Mucosa of descending colon (tissue), 3 donors: ENCODE data around the gene CSNK1A1. TPM values are rescaled to one million over a fixed set of nuclear protein-coding genes. Genes with fewer than 3 reads are reported as not detected.

Experiments
- ATAC-seq: fragments of 200-7000 bp; cut with Tn5 transposase; one replicate; pipeline ENCODE4 v1.9.1; 2020; ENCODE audit warnings: mild to moderate bottlenecking, moderate library complexity
- DNase-seq, 3 donors: peaks; one replicate each; pipeline ENCODE4 v3.0.0-alpha.2; 2020
- H3K36me3 ChIP-seq: fragments of 200-600 bp; one replicate; pipeline ENCODE4 v1.8.0; 2021; ENCODE audit warnings: low read depth, mild to moderate bottlenecking
- H3K4me1 ChIP-seq: fragments of 200-600 bp; one replicate; pipeline ENCODE4 v1.8.0; 2021; ENCODE audit warnings: low read depth, mild to moderate bottlenecking
- H3K4me3 ChIP-seq: fragments of 200-600 bp; one replicate; pipeline ENCODE4 v1.8.0; 2021; ENCODE audit warnings: mild to moderate bottlenecking
- H3K9me3 ChIP-seq: fragments of 200-600 bp; one replicate; pipeline ENCODE4 v1.8.0; 2021; ENCODE audit warnings: mild to moderate bottlenecking
- CTCF ChIP-seq: fragments of 200-600 bp; IDR thresholded peaks from one replicate; pipeline ENCODE4 v1.8.0; 2022; ENCODE audit warnings: antibody characterized with exemption, mild to moderate bottlenecking
- intact Hi-C, 2 donors: fragments of 100-400 bp; cut with DNase I in 1 of 2; cut with micrococcal nuclease in 1 of 2; formaldehyde crosslinking; loops; one replicate each; pipeline versions ENCODE4 v1.11.0 to v1.11.1; 2022; cut with DNase I, micrococcal nuclease
- total RNA-seq, 3 donors: library from RNA; stranded (reverse); fragmentation: NEBNext Ultra II Directional in 2 of 3; extraction: Animal tissue kit (Norgen Biotek cat#: 25700) in 2 of 3; gene quantifications; one replicate each; pipeline versions ENCODE4 v1.2.1 to v1.2.4, GENCODE V29; 2021 to 2023
- donor health status: DM: no; HTN: no; CAD: no; lungs with moderate emphysema.
- donor health status: DM: no; HTN: no; CAD: no.
- donor health status: DM: no; HTN: yes; CAD: no.

Gene CSNK1A1
- total RNA-seq, 3 donors from 2014 or later = 200 to 233 (median 224) TPM

- Histone ChIP-seq H3K4me3 (no peak overlapping the region), H3K4me1 (peaks cover 12% of the 10 kb centered on the region), H3K9me3 (no peaks in the 10 kb centered on the region), H3K36me3 (no peaks in the 10 kb centered on the region)
- no peak for TF ChIP-seq CTCF
- DNase-seq = no peak
- intact Hi-C loops = no loop called here
- no peak for ATAC-seq
Observed at GRCh38 chr5:149473441-149473840, 77.8 kb downstream of the CSNK1A1 start.

- no peak for DNase-seq
- H3K36me3 ChIP-seq = no peaks in the 10 kb centered on the region
- intact Hi-C loops = no loop called here
- H3K9me3 ChIP-seq = no peaks in the 10 kb centered on the region
- H3K4me3 ChIP-seq = no peak overlapping the region
- ATAC-seq = no peak
- peaks cover 12% of the 10 kb centered on the region for H3K4me1 ChIP-seq
- TF ChIP-seq CTCF = no peak
Observed at GRCh38 chr5:149472399-149472798, 78.8 kb downstream of the CSNK1A1 start.

- Histone ChIP-seq H3K36me3 (no peaks in the 10 kb centered on the region), H3K4me3 (no peak overlapping the region), H3K4me1 (peaks cover 20% of the 10 kb centered on the region), H3K9me3 (no peaks in the 10 kb centered on the region)
- intact Hi-C loops = no loop called here
- DNase-seq (peak; percentile 81 to 84 (median 83)), ATAC-seq (peak; percentile 93)
- TF ChIP-seq CTCF = no peak
Observed at GRCh38 chr5:149471406-149472183, 79.6 kb downstream of the CSNK1A1 start.

- Histone ChIP-seq H3K9me3 (no peaks in the 10 kb centered on the region), H3K4me1 (peaks cover 27% of the 10 kb centered on the region), H3K36me3 (no peaks in the 10 kb centered on the region), H3K4me3 (no peak overlapping the region)
- ATAC-seq = no peak
- intact Hi-C loops = no loop called here
- DNase-seq = no peak
- TF ChIP-seq CTCF = no peak
Observed at GRCh38 chr5:149470942-149471341, 80.3 kb downstream of the CSNK1A1 start.

GRCh38 chr5:149466457-149466972, 84.7 kb downstream of the CSNK1A1 start:
- peak; percentile 86 for ATAC-seq
- TF ChIP-seq CTCF = no peak
- DNase-seq = peak; percentile 51 to 67 (median 66)

More at GRCh38 chr5:149466457-149466972, 84.7 kb downstream of the CSNK1A1 start:
- Histone ChIP-seq H3K4me1 (peaks cover 40% of the 10 kb centered on the region), H3K36me3 (no peaks in the 10 kb centered on the region), H3K9me3 (no peaks in the 10 kb centered on the region), H3K4me3 (no peak overlapping the region)
- intact Hi-C loops = no loop called here
